Measurements from ENCODE around the gene INCENP. TPM values are rescaled to one million over a fixed set of nuclear protein-coding genes. Genes with fewer than 3 reads are reported as not detected.

The INCENP gene
- total RNA-seq, 1 donor from 2014 or later = 98.1 TPM

- peak; percentile 12 for DNase-seq (ENCODE audit: low spot score)
- peaks cover 4% of the 10 kb centered on the region for H3K27me3 Mint-ChIP-seq (ENCODE audit: insufficient read depth)
- peaks cover 13% of the 10 kb centered on the region for H3K4me1 Mint-ChIP-seq (ENCODE audit: low read depth)
- H3K36me3 Mint-ChIP-seq (ENCODE audit: low read depth) = no peaks in the 10 kb centered on the region
- no peak overlapping the region for H3K27ac Mint-ChIP-seq
- intact Hi-C loops (cut with micrococcal nuclease) = loop anchor here (1.0 to 5.0 kb wide), 7 partner anchors 15 to 360 kb away; partner anchors contain the start of genes FEN1, FTH1 and TMEM258
- H3K4me3 Mint-ChIP-seq = no peak overlapping the region
- H3K9me3 Mint-ChIP-seq = peaks cover 4% of the 10 kb centered on the region
These were observed 15.6 kb upstream of the INCENP start for GRCh38 chr11:62108017-62108750.

DNA sequence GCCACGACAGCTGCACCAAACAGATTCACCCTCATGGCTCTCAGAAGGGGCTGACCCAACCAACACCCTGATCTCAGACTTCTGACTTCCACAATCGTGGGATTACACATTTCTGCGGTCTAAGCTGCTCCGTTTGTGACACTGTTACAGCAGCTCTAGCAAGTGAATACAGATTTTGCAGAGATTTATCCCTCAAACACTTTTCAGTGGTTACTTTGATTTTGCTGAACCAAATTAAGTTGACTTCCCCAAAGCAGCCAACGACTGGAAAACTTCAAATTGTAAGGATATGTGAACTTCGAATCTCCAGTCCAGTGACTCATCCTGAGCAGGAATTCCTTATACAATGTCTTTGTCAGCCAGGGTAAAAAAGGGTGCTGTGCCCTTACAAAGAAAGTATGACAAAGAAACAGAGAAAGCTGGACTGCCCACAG lies 14.8 kb upstream of the INCENP start:
- DNase-seq (ENCODE audit: low spot score) = no peak
- H3K36me3 Mint-ChIP-seq (ENCODE audit: low read depth) = no peaks in the 10 kb centered on the region
- H3K4me1 Mint-ChIP-seq (ENCODE audit: low read depth) = peaks cover 13% of the 10 kb centered on the region
- H3K9me3 Mint-ChIP-seq = peaks cover 4% of the 10 kb centered on the region
- no peak overlapping the region for H3K27ac Mint-ChIP-seq
- intact Hi-C loops (cut with micrococcal nuclease) = loop anchor here (1.0 to 5.0 kb wide), 7 partner anchors 14 to 361 kb away; partner anchors contain the start of genes FEN1, FTH1 and TMEM258
- no peak overlapping the region for H3K4me3 Mint-ChIP-seq
- H3K27me3 Mint-ChIP-seq (ENCODE audit: insufficient read depth) = peaks cover 4% of the 10 kb centered on the region

GRCh38 chr11:62115085-62115694 lies 8.6 kb upstream of the INCENP start:
- Mint-ChIP-seq H3K27ac (no peak overlapping the region), H3K36me3 (ENCODE audit: low read depth) (no peaks in the 10 kb centered on the region), H3K9me3 (peaks cover 10% of the 10 kb centered on the region), H3K4me3 (no peak overlapping the region), H3K27me3 (ENCODE audit: insufficient read depth) (peaks cover 26% of the 10 kb centered on the region), H3K4me1 (ENCODE audit: low read depth) (no peaks in the 10 kb centered on the region)
- DNase-seq (ENCODE audit: low spot score) = no peak
- intact Hi-C loops (cut with micrococcal nuclease) = no loop called here

GRCh38 chr11:62116451-62116850 lies 7.4 kb upstream of the INCENP start:
- DNase-seq (ENCODE audit: low spot score) = no peak
- Mint-ChIP-seq H3K27ac (no peak overlapping the region), H3K9me3 (peaks cover 10% of the 10 kb centered on the region), H3K36me3 (ENCODE audit: low read depth) (no peaks in the 10 kb centered on the region), H3K27me3 (ENCODE audit: insufficient read depth) (peaks cover 30% of the 10 kb centered on the region), H3K4me1 (ENCODE audit: low read depth) (no peaks in the 10 kb centered on the region), H3K4me3 (no peak overlapping the region)
- intact Hi-C loops (cut with micrococcal nuclease) = no loop called here

DNA sequence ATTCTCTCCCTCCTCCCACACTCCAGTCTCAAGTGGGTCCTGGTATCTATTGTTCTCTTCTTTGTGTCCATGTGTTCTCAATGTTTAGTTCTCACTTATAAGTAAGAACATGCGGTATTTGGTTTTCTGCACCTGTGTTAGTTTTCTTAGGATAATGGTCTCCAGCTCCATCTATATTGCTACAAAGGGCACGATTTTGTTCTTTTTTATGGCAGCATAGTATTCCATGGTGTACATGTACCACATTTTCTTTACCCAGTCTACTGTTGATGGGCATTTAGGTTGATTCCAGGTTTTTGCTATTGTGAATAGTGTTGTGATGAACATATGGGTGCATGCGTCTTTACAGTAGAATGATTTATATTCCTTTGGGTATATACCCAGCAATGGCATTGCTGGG lies 4.2 kb upstream of the INCENP start:
- Mint-ChIP-seq H3K4me3 (no peak overlapping the region), H3K36me3 (ENCODE audit: low read depth) (no peaks in the 10 kb centered on the region), H3K4me1 (ENCODE audit: low read depth) (peaks cover 12% of the 10 kb centered on the region), H3K27me3 (ENCODE audit: insufficient read depth) (peaks cover 28% of the 10 kb centered on the region), H3K9me3 (peaks cover 10% of the 10 kb centered on the region), H3K27ac (no peak overlapping the region)
- no peak for DNase-seq (ENCODE audit: low spot score)
- intact Hi-C loops (cut with micrococcal nuclease) = no loop called here

GRCh38 chr11:62120001-62120400 lies 3.8 kb upstream of the INCENP start:
- Mint-ChIP-seq H3K36me3 (ENCODE audit: low read depth) (peaks cover 4% of the 10 kb centered on the region), H3K27ac (no peak overlapping the region), H3K27me3 (ENCODE audit: insufficient read depth) (peaks cover 25% of the 10 kb centered on the region), H3K4me3 (no peak overlapping the region), H3K4me1 (ENCODE audit: low read depth) (peaks cover 16% of the 10 kb centered on the region), H3K9me3 (peaks cover 10% of the 10 kb centered on the region)
- intact Hi-C loops (cut with micrococcal nuclease) = loop anchor here (5.0 to 10.0 kb wide), 4 partner anchors 153 to 587 kb away; partner anchors contain the start of genes BSCL2, FTH1 and GNG3
- DNase-seq (ENCODE audit: low spot score) = no peak

GRCh38 chr11:62120431-62120830 lies 3.4 kb upstream of the INCENP start:
- no peak for DNase-seq (ENCODE audit: low spot score)
- intact Hi-C loops (cut with micrococcal nuclease) = loop anchor here (5.0 to 10.0 kb wide), 4 partner anchors 153 to 587 kb away; partner anchors contain the start of genes BSCL2, FTH1 and GNG3
- H3K27me3 Mint-ChIP-seq (ENCODE audit: insufficient read depth) = peaks cover 24% of the 10 kb centered on the region
- peaks cover 21% of the 10 kb centered on the region for H3K4me1 Mint-ChIP-seq (ENCODE audit: low read depth)
- H3K9me3 Mint-ChIP-seq = peaks cover 10% of the 10 kb centered on the region
- H3K4me3 Mint-ChIP-seq = no peak overlapping the region
- H3K36me3 Mint-ChIP-seq (ENCODE audit: low read depth) = peaks cover 5% of the 10 kb centered on the region
- H3K27ac Mint-ChIP-seq = no peak overlapping the region

GRCh38 chr11:62122076-62122475 lies 1.7 kb upstream of the INCENP start:
- peaks cover 28% of the 10 kb centered on the region for H3K4me1 Mint-ChIP-seq (ENCODE audit: low read depth)
- intact Hi-C loops (cut with micrococcal nuclease) = loop anchor here (2.0 to 10.0 kb wide), 6 partner anchors 13 to 585 kb away; partner anchors contain the start of genes BSCL2, FADS3, FTH1 and GNG3

GRCh38 chr11:62124186-62125113 lies 639 bp downstream of the INCENP start:
- Mint-ChIP-seq H3K27me3 (ENCODE audit: insufficient read depth) (peaks cover 8% of the 10 kb centered on the region), H3K4me1 (ENCODE audit: low read depth) (peaks cover 33% of the 10 kb centered on the region), H3K36me3 (ENCODE audit: low read depth) (peaks cover 14% of the 10 kb centered on the region), H3K27ac (peak overlapping the region; percentile 73), H3K4me3 (peak overlapping the region; percentile 94), H3K9me3 (no peaks in the 10 kb centered on the region)
- intact Hi-C loops (cut with micrococcal nuclease) = loop anchor here (5.0 to 10.0 kb wide), 4 partner anchors 157 to 583 kb away; partner anchors contain the start of genes BSCL2, FTH1 and GNG3
- DNase-seq (ENCODE audit: low spot score) = peak; percentile 29

More at GRCh38 chr11:62122076-62122475, 1.7 kb upstream of the INCENP start:
- no peak for DNase-seq (ENCODE audit: low spot score)
- peaks cover 20% of the 10 kb centered on the region for H3K27me3 Mint-ChIP-seq (ENCODE audit: insufficient read depth)
- H3K9me3 Mint-ChIP-seq = no peaks in the 10 kb centered on the region
- no peak overlapping the region for H3K27ac Mint-ChIP-seq
- H3K36me3 Mint-ChIP-seq (ENCODE audit: low read depth) = peaks cover 5% of the 10 kb centered on the region
- no peak overlapping the region for H3K4me3 Mint-ChIP-seq

DNA sequence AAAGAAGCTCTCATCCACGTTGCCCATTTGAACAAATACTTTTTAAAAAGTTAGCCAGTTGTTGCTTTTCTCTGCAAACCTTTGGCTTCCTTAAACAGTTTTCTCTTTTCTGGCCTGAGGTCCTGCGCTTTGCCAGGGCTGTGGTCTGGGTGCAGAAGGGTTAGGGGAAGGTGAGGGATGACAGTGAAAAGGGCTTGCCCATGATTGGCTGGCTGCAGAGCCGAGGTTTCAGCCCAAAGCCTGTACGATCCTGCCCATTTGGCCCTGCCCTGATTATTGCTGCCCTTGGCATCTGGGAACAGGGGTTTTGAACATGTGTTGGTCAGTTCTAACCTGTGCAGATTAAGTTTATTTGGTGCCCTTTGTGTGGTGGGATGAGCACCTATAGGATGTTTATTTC lies 1.5 kb downstream of the INCENP start:
- Mint-ChIP-seq H3K36me3 (ENCODE audit: low read depth) (peaks cover 16% of the 10 kb centered on the region), H3K4me1 (ENCODE audit: low read depth) (peaks cover 33% of the 10 kb centered on the region), H3K27me3 (ENCODE audit: insufficient read depth) (peaks cover 7% of the 10 kb centered on the region), H3K27ac (no peak overlapping the region), H3K9me3 (no peaks in the 10 kb centered on the region), H3K4me3 (peak overlapping the region; percentile 94)
- DNase-seq (ENCODE audit: low spot score) = no peak
- intact Hi-C loops (cut with micrococcal nuclease) = loop anchor here (10.0 kb wide), 1 partner anchor 431 kb away; no protein-coding TSS in a partner anchor

DNA sequence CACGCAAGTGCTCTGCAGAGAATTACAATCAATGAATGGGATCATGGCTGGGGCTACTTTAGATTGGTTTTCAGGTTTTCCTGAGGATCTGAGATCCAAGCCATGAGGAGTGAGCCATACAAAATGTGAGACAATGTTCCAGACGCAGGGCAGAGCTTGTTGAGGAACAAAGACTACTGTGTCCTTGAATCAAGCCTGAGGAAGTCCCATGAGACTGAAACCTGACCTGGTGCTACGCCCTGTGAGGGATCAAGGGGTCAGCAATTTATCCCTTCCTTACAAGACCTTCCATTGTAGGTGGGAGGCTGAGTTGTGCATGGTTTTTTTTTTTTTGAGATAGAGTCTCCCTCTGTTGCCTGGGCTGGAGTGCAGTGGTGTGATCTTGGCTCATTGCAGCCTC lies 2.1 kb downstream of the INCENP start:
- H3K27ac Mint-ChIP-seq = no peak overlapping the region
- no peak for DNase-seq (ENCODE audit: low spot score)
- intact Hi-C loops (cut with micrococcal nuclease) = loop anchor here (10.0 kb wide), 1 partner anchor 431 kb away; no protein-coding TSS in a partner anchor
- peaks cover 3% of the 10 kb centered on the region for H3K27me3 Mint-ChIP-seq (ENCODE audit: insufficient read depth)
- peak overlapping the region; percentile 94 for H3K4me3 Mint-ChIP-seq
- H3K4me1 Mint-ChIP-seq (ENCODE audit: low read depth) = peaks cover 33% of the 10 kb centered on the region
- H3K36me3 Mint-ChIP-seq (ENCODE audit: low read depth) = peaks cover 21% of the 10 kb centered on the region
- no peaks in the 10 kb centered on the region for H3K9me3 Mint-ChIP-seq

DNA sequence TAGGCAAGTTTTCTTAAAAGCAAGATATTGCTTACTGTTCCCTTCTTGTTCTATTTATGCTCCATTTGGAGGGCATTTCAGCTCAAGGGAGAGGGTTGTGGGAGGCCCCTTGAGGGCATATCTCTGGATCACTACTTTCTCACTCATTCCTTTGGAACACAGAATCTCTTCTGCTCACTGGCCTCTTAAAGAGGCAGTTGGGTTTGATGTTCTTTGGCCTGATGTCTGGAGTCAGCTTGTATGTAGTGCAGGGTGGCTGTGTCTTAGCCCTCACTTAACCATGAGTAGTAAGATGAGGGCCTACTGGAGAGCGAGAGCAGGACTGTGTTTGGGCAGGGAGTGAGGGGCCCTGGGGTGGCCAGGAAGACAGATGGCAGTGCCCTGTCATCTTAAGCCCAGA lies 3.6 kb downstream of the INCENP start:
- Mint-ChIP-seq H3K9me3 (no peaks in the 10 kb centered on the region), H3K4me1 (ENCODE audit: low read depth) (peaks cover 42% of the 10 kb centered on the region), H3K27ac (peak overlapping the region; percentile 43), H3K4me3 (no peak overlapping the region), H3K36me3 (ENCODE audit: low read depth) (peaks cover 35% of the 10 kb centered on the region), H3K27me3 (ENCODE audit: insufficient read depth) (peaks cover 2% of the 10 kb centered on the region)
- intact Hi-C loops (cut with micrococcal nuclease) = loop anchor here (10.0 kb wide), 1 partner anchor 433 kb away; no protein-coding TSS in a partner anchor
- DNase-seq (ENCODE audit: low spot score) = no peak

Data from activated T-helper 1 cell treated with anti-CD3 and anti-CD28 coated beads, Interleukin-12 subunit alpha, Interleukin-12 subunit beta, Interleukin-2, Interleukin-4 antibody, amounts not matched to agents 30 ng/mL and 10 ng/mL and 1 ng/mL, durations not matched to agents 14 hours and 24 hours and 36 hours (primary cell).